MM.1S (cell line): Measurements from ENCODE around the gene EGLN3.

Experiments
- DNase-seq: peaks from one replicate; pipeline ENCODE4 v3.0.0-alpha.2; 2015
- H2AFZ ChIP-seq: fragments of 300-600 bp; sonication (generic); 2 replicates; pipeline ENCODE4 v1.6.0; 2016; ENCODE audit warnings: antibody characterized with exemption, low read length
- H3F3A ChIP-seq: fragments of 300-600 bp; sonication (generic); 2 replicates; pipeline ENCODE4 v1.6.1; 2016; ENCODE audit warnings: mild to moderate bottlenecking, antibody characterized with exemption, low read length, moderate library complexity, mixed read lengths; ENCODE audit not compliant: insufficient read depth
- H3K27ac ChIP-seq: fragments of 300-600 bp; sonication (generic); 2 replicates; pipeline ENCODE4 v1.5.1; 2016; ENCODE audit warnings: mild to moderate bottlenecking, low read length
- H3K27me3 ChIP-seq: fragments of 300-600 bp; sonication (generic); replicated peaks from 2 replicates; pipeline ENCODE4 v1.6.0; 2016; ENCODE audit warnings: low read length; ENCODE audit not compliant: insufficient read depth
- H3K36me3 ChIP-seq: fragments of 300-600 bp; sonication (generic); replicated peaks from 2 replicates; pipeline ENCODE4 v1.6.1; 2016; ENCODE audit warnings: mild to moderate bottlenecking, low read length, mixed read lengths; ENCODE audit not compliant: insufficient read depth
- H3K4me1 ChIP-seq: fragments of 300-600 bp; sonication (generic); 2 replicates; pipeline ENCODE4 v1.6.1; 2016; ENCODE audit warnings: low read length, mixed read lengths
- H3K4me2 ChIP-seq: fragments of 300-600 bp; sonication (generic); 2 replicates; pipeline ENCODE4 v1.6.0; 2016; ENCODE audit warnings: low read depth, low read length
- H3K4me3 ChIP-seq: fragments of 300-600 bp; sonication (generic); 2 replicates; pipeline ENCODE4 v1.5.1; 2016; ENCODE audit warnings: low read length, mixed read lengths
- H3K79me2 ChIP-seq: fragments of 300-600 bp; sonication (generic); 2 replicates; pipeline ENCODE4 v1.6.1; 2016; ENCODE audit warnings: mixed run types, low read length, mixed read lengths
- H3K9ac ChIP-seq: fragments of 300-600 bp; sonication (generic); 2 replicates; pipeline ENCODE4 v1.6.1; 2016; ENCODE audit warnings: low read length, mixed read lengths
- H3K9me2 ChIP-seq: fragments of 300-600 bp; sonication (generic); replicated peaks from 2 replicates; pipeline ENCODE4 v1.6.1; 2016; ENCODE audit warnings: mild to moderate bottlenecking, low read length, mixed read lengths; ENCODE audit not compliant: insufficient read depth
- H3K9me3 ChIP-seq: fragments of 300-600 bp; sonication (generic); replicated peaks from 2 replicates; pipeline ENCODE4 v1.6.1; 2016; ENCODE audit warnings: mild to moderate bottlenecking, low read length, mixed read lengths; ENCODE audit not compliant: insufficient read depth
- H4K20me1 ChIP-seq: fragments of 300-600 bp; sonication (generic); 2 replicates; pipeline ENCODE4 v1.6.1; 2016; ENCODE audit warnings: mild to moderate bottlenecking, low read length, moderate library complexity, mixed read lengths; ENCODE audit not compliant: insufficient read depth
- EZH2 ChIP-seq: fragments of 300-600 bp; sonication (generic); optimal IDR thresholded peaks from 2 replicates; pipeline ENCODE3; 2017; ENCODE audit warnings: low read depth, mild to moderate bottlenecking, antibody characterized with exemption, low read length, mixed read lengths
- EZH2phosphoT487 ChIP-seq: fragments of 300-600 bp; sonication (generic); IDR thresholded peaks from 2 replicates; pipeline ENCODE4 v1.6.1; 2018; ENCODE audit warnings: antibody characterized with exemption, low read length
- TF ChIP-seq, protein P1 (sequence below): fragments of 300-600 bp; sonication (generic); IDR thresholded peaks from 2 replicates; pipeline ENCODE4 v1.5.1; 2016; ENCODE audit warnings: antibody characterized with exemption, low read length, mixed read lengths

Gene EGLN3

DNA sequence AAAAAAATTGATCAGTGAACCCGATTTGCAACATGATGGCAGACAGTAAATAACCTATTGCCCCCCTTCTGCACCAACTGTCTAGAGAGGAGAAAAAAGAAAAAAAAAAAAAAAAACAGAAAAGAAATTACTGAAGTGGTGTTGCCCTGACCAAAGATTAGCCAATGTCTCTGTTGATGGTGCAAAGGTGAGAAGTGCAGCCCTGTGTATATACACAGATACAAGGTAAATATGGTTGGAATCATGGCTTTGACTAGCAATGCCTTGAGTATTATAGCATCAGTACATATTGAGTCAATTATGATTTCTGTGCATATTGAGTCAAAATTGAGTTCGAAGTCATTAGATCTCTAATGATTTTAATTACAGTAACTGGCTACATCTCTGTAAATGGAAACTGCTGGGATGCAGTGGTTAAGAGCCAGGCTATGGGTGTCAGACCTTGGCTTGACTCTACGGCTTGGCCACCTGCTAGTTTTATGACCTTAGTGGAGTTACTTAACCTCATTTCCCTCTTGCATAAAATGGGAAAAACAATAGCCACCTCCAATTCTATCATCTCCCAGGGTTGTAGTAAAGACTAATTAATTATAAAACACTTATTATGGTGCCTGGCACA is 51.0 kb downstream of the EGLN3 start:
- no peak overlapping the region for H3K4me3 ChIP-seq
- H3K4me2 ChIP-seq, result no peak overlapping the region
- H3K4me1 ChIP-seq, result no peaks in the 10 kb centered on the region
- no peak overlapping the region for H3K9ac ChIP-seq
- H3F3A ChIP-seq, result no peaks in the 10 kb centered on the region
- no peak overlapping the region for H3K27ac ChIP-seq
- no peaks in the 10 kb centered on the region for H3K27me3 ChIP-seq
- no peaks in the 10 kb centered on the region for H3K79me2 ChIP-seq
- no peaks in the 10 kb centered on the region for H3K9me2 ChIP-seq
- TF ChIP-seq EZH2 (no peak), EZH2phosphoT487 (no peak)
- TF ChIP-seq, protein P1, sequence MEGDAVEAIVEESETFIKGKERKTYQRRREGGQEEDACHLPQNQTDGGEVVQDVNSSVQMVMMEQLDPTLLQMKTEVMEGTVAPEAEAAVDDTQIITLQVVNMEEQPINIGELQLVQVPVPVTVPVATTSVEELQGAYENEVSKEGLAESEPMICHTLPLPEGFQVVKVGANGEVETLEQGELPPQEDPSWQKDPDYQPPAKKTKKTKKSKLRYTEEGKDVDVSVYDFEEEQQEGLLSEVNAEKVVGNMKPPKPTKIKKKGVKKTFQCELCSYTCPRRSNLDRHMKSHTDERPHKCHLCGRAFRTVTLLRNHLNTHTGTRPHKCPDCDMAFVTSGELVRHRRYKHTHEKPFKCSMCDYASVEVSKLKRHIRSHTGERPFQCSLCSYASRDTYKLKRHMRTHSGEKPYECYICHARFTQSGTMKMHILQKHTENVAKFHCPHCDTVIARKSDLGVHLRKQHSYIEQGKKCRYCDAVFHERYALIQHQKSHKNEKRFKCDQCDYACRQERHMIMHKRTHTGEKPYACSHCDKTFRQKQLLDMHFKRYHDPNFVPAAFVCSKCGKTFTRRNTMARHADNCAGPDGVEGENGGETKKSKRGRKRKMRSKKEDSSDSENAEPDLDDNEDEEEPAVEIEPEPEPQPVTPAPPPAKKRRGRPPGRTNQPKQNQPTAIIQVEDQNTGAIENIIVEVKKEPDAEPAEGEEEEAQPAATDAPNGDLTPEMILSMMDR, result no peak
- H3K36me3 ChIP-seq, result no peaks in the 10 kb centered on the region
- H4K20me1 ChIP-seq, result no peaks in the 10 kb centered on the region
- no peaks in the 10 kb centered on the region for H3K9me3 ChIP-seq
- DNase-seq, result no peak
- H2AFZ ChIP-seq, result no peak overlapping the region

DNA sequence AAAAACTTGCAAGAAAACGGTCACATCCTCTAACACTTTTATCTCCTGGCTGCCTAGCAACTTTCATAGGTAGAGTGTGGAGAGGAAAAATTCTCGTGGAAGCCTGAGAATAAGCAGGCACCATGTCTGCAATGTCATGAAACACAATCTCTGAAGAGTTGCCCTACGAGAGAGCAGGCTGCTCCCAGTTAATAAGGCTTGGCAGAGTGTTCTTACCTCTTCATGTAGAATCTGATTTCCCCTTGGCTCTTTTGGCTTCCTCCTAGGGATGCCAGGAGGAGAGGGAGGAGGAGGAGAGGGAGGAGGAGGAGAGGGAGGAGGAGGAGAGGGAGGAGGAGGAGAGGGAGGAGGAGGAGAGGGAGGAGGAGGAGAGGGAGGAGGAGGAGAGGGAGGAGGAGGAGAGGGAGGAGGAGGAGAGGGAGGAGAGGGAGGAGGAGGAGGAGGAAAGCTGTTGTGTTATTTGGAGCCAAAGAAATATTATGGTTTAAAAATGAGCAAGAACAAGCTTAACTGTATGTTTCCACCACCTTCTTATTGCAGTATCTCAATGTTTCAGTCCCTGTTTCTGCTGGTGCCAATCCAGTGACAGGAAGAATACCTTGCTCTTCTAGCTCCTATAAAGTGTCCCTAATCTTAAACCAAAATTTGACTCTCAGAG is 52.9 kb downstream of the EGLN3 start:
- DNase-seq, result no peak
- Histone ChIP-seq H4K20me1 (no peaks in the 10 kb centered on the region), H3K9me3 (no peaks in the 10 kb centered on the region), H3K27ac (no peak overlapping the region), H3F3A (no peaks in the 10 kb centered on the region), H3K9ac (no peak overlapping the region), H3K9me2 (no peaks in the 10 kb centered on the region), H3K36me3 (no peaks in the 10 kb centered on the region), H3K4me3 (no peak overlapping the region), H2AFZ (no peak overlapping the region), H3K79me2 (no peaks in the 10 kb centered on the region), H3K27me3 (no peaks in the 10 kb centered on the region), H3K4me2 (no peak overlapping the region), H3K4me1 (no peaks in the 10 kb centered on the region)
- no peak for TF ChIP-seq EZH2
- TF ChIP-seq, protein P1, result no peak
- no peak for TF ChIP-seq EZH2phosphoT487

DNA sequence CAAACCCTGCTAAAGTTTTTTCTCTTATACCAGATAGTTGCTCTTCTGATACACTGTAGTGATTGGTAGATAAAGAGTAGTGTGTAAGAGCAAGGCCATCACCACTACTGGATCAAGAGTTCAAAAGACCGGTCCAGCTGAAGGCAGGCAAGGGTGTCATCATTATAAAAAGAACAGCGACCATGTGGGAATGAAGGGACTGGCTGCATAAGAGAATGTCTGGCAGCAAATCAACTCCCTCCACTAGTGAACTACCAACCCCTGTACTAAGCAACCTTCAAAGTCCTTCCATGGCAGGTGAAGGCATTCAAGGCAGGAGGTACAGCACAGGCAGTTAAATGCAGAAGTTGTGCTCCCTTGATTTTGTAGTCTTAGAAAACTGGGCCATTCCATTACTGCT is 53.5 kb downstream of the EGLN3 start:
- no peak for DNase-seq
- no peaks in the 10 kb centered on the region for H4K20me1 ChIP-seq
- H2AFZ ChIP-seq, result no peak overlapping the region
- H3K36me3 ChIP-seq, result no peaks in the 10 kb centered on the region
- H3K9me2 ChIP-seq, result no peaks in the 10 kb centered on the region
- no peaks in the 10 kb centered on the region for H3K4me1 ChIP-seq
- no peaks in the 10 kb centered on the region for H3K79me2 ChIP-seq
- no peaks in the 10 kb centered on the region for H3K9me3 ChIP-seq
- H3K9ac ChIP-seq, result no peak overlapping the region
- no peak overlapping the region for H3K4me2 ChIP-seq
- no peaks in the 10 kb centered on the region for H3K27me3 ChIP-seq
- H3K4me3 ChIP-seq, result no peak overlapping the region
- TF ChIP-seq, protein P1, result no peak
- TF ChIP-seq EZH2, result no peak
- no peak for TF ChIP-seq EZH2phosphoT487
- no peak overlapping the region for H3K27ac ChIP-seq
- no peaks in the 10 kb centered on the region for H3F3A ChIP-seq
